Lower lobe of right lung (tissue), 2 donors: ENCODE measurements around the gene SH3PXD2A. TPM values are rescaled to one million over a fixed set of nuclear protein-coding genes. Genes with fewer than 3 reads are reported as not detected.

ENCODE experiments used
- ATAC-seq, 2 donors: fragments of 200-7000 bp; cut with Tn5 transposase; one replicate each; pipeline ENCODE4 v1.9.1; 2020 to 2022; ENCODE audit warnings: mild to moderate bottlenecking in 2 of 2, moderate library complexity in 2 of 2
- DNase-seq: peaks from one replicate; pipeline ENCODE4 v3.0.0-alpha.2; 2020
- H3K27ac ChIP-seq: fragments of 200-600 bp; one replicate; pipeline ENCODE4 v1.8.0; 2022
- H3K27me3 ChIP-seq: fragments of 200-600 bp; one replicate; pipeline ENCODE4 v1.8.0; 2022; ENCODE audit warnings: low read depth
- H3K36me3 ChIP-seq: fragments of 200-600 bp; one replicate; pipeline ENCODE4 v1.8.0; 2022; ENCODE audit warnings: mild to moderate bottlenecking
- H3K4me1 ChIP-seq: fragments of 200-600 bp; one replicate; pipeline ENCODE4 v1.8.0; 2022
- H3K4me3 ChIP-seq: fragments of 200-600 bp; one replicate; pipeline ENCODE4 v1.8.0; 2022; ENCODE audit warnings: mild to moderate bottlenecking
- H3K9me3 ChIP-seq: fragments of 200-600 bp; one replicate; pipeline ENCODE4 v1.8.0; 2022
- CTCF ChIP-seq: fragments of 200-600 bp; IDR thresholded peaks from one replicate; pipeline ENCODE4 v1.8.0; 2022; ENCODE audit warnings: antibody characterized with exemption, mild to moderate bottlenecking
- intact Hi-C: fragments of 100-400 bp; cut with DNase I; formaldehyde crosslinking; loops from one replicate; pipeline ENCODE4 v1.11.0; 2022
- total RNA-seq: library from RNA; stranded (reverse); fragmentation: NEBNext Ultra II Directional; extraction: Animal tissue kit (Norgen Biotek cat#: 25700); gene quantifications from one replicate; pipeline ENCODE4 v1.2.1, GENCODE V29; 2021
- donor health status: DM: no; HTN: yes; CAD: no; lungs with severe emphysema.

The SH3PXD2A gene
- total RNA-seq, 1 donor from 2014 or later = 34.8 TPM

GRCh38 chr10:103819493-103819892 is 35.9 kb downstream of the SH3PXD2A start:
- intact Hi-C loops = no loop called here
- no peaks in the 10 kb centered on the region for H3K36me3 ChIP-seq
- no peak overlapping the region for H3K27ac ChIP-seq
- no peaks in the 10 kb centered on the region for H3K27me3 ChIP-seq
- H3K4me3 ChIP-seq = no peak overlapping the region
- ATAC-seq = no peak
- peaks cover 34% of the 10 kb centered on the region for H3K4me1 ChIP-seq
- no peak for DNase-seq
- no peak for TF ChIP-seq CTCF
- no peaks in the 10 kb centered on the region for H3K9me3 ChIP-seq

- H3K9me3 ChIP-seq = no peaks in the 10 kb centered on the region
- no peak overlapping the region for H3K27ac ChIP-seq
- H3K27me3 ChIP-seq = no peaks in the 10 kb centered on the region
- no peaks in the 10 kb centered on the region for H3K36me3 ChIP-seq
- ATAC-seq (peak in 1 of 2 donors; percentile 34), DNase-seq (no peak)
- no peak overlapping the region for H3K4me3 ChIP-seq
- H3K4me1 ChIP-seq = peaks cover 31% of the 10 kb centered on the region
- no peak for TF ChIP-seq CTCF
- intact Hi-C loops = no loop called here
Measured at GRCh38 chr10:103818765-103819374, 36.5 kb downstream of the SH3PXD2A start.

GRCh38 chr10:103818105-103818504 is 37.3 kb downstream of the SH3PXD2A start:
- no peak for TF ChIP-seq CTCF
- no peak for DNase-seq

GRCh38 chr10:103816431-103816830 is 38.9 kb downstream of the SH3PXD2A start:
- DNase-seq (no peak), ATAC-seq (no peak)
- intact Hi-C loops = no loop called here

More at GRCh38 chr10:103818105-103818504, 37.3 kb downstream of the SH3PXD2A start:
- H3K4me3 ChIP-seq = no peak overlapping the region
- intact Hi-C loops = no loop called here
- H3K9me3 ChIP-seq = no peaks in the 10 kb centered on the region
- peaks cover 25% of the 10 kb centered on the region for H3K4me1 ChIP-seq
- no peak overlapping the region for H3K27ac ChIP-seq
- no peaks in the 10 kb centered on the region for H3K36me3 ChIP-seq
- no peak for ATAC-seq
- H3K27me3 ChIP-seq = no peaks in the 10 kb centered on the region

GRCh38 chr10:103814626-103815370 is 40.6 kb downstream of the SH3PXD2A start:
- no peaks in the 10 kb centered on the region for H3K36me3 ChIP-seq
- no peak overlapping the region for H3K4me3 ChIP-seq
- intact Hi-C loops = no loop called here
- no peaks in the 10 kb centered on the region for H3K9me3 ChIP-seq
- ATAC-seq (no peak), DNase-seq (no peak)
- H3K27me3 ChIP-seq = no peaks in the 10 kb centered on the region
- TF ChIP-seq CTCF = no peak
- peaks cover 24% of the 10 kb centered on the region for H3K4me1 ChIP-seq
- no peak overlapping the region for H3K27ac ChIP-seq

More at GRCh38 chr10:103816431-103816830, 38.9 kb downstream of the SH3PXD2A start:
- H3K4me1 ChIP-seq = peaks cover 33% of the 10 kb centered on the region
- H3K27me3 ChIP-seq = no peaks in the 10 kb centered on the region
- no peak overlapping the region for H3K4me3 ChIP-seq
- no peak for TF ChIP-seq CTCF
- no peaks in the 10 kb centered on the region for H3K9me3 ChIP-seq
- no peaks in the 10 kb centered on the region for H3K36me3 ChIP-seq
- no peak overlapping the region for H3K27ac ChIP-seq
